Gastroesophageal sphincter (tissue), 4 donors: Measurements from ENCODE around the gene FBXW12. TPM values are rescaled to one million over a fixed set of nuclear protein-coding genes. Genes with fewer than 3 reads are reported as not detected.

Experiments used
- ATAC-seq: fragments of 150-250 bp; one replicate; pipeline ENCODE4 v1.9.1; 2016; ENCODE audit warnings: mild to moderate bottlenecking, moderate library complexity
- H3K27ac ChIP-seq, 4 donors: fragments of 200-600 bp; sonication (generic) in 3 of 4; 1 replicate in 3 of 4; 2 replicates in 1 of 4; pipeline ENCODE4 v1.5.1; 2016 to 2019
- H3K27me3 ChIP-seq: fragments of 200-600 bp; sonication (generic); one replicate; pipeline ENCODE4 v1.5.1; 2019
- H3K36me3 ChIP-seq, 2 donors: fragments of 200-600 bp; sonication (generic); one replicate each; pipeline ENCODE4 v1.5.1; 2019; ENCODE audit warnings: control low read depth in 1 of 2
- H3K4me1 ChIP-seq, 3 donors: fragments of 200-600 bp; sonication (generic); 1 replicate in 2 of 3; 2 replicates in 1 of 3; pipeline ENCODE4 v1.5.1; 2016 to 2019; ENCODE audit warnings: control low read depth in 2 of 3
- H3K4me3 ChIP-seq, 2 donors: fragments of 200-600 bp; sonication (generic); one replicate each; pipeline ENCODE4 v1.5.1; 2019; ENCODE audit warnings: mild to moderate bottlenecking in 1 of 2, moderate library complexity in 1 of 2
- H3K9me3 ChIP-seq, 3 donors: fragments of 200-600 bp; sonication (generic); one replicate each; pipeline ENCODE4 v1.5.1; 2017 to 2019; ENCODE audit warnings: control low read depth in 2 of 3
- CTCF ChIP-seq, 4 experiments: fragments of 200-600 bp in 2 of 4; fragments of 450-650 bp in 2 of 4; sonication (generic) in 1 of 4; IDR thresholded peaks; one replicate each; pipeline ENCODE4 v1.5.1; 2017 to 2019; ENCODE audit warnings: antibody characterized with exemption in 4 of 4, mild to moderate bottlenecking in 2 of 4, moderate library complexity in 2 of 4
- EP300 ChIP-seq: sonication (generic); formaldehyde crosslinking; IDR thresholded peaks from one replicate; pipeline ENCODE4 v1.6.1; 2017; ENCODE audit warnings: antibody characterized with exemption, mild to moderate bottlenecking
- POLR2A ChIP-seq, 2 donors: fragments of 450-650 bp; IDR thresholded peaks; one replicate each; pipeline ENCODE4 v1.6.1; 2017; ENCODE audit warnings: antibody characterized with exemption in 2 of 2, mild to moderate bottlenecking in 2 of 2, moderate library complexity in 1 of 2
- POLR2AphosphoS5 ChIP-seq: sonication (generic); formaldehyde crosslinking; IDR thresholded peaks from one replicate; pipeline ENCODE4 v1.6.1; 2017; ENCODE audit warnings: antibody characterized with exemption
- WGBS, 2 donors: methylation state at CpG; one replicate each; pipeline ENCODE4 v1.1.5; 2018; ENCODE audit warnings: low coverage in 1 of 2; 5-methylcytosine and 5-hydroxymethylcytosine counted together
- total RNA-seq, 4 donors: library from RNA; depleted of rRNA; stranded (reverse); fragments of >200 nt; gene quantifications; one replicate each; pipeline ENCODE4 v1.1.0, GENCODE V29; 2016

The FBXW12 gene
- total RNA-seq, 4 donors from 2014 or later: not detected

GRCh38 chr3:48431224-48432029 lies 59.4 kb downstream of the FBXW12 start:
- Histone ChIP-seq H3K27ac (peak overlapping the region; percentile 88 to 99 (median 97)), H3K4me3 (no peak overlapping the region), H3K9me3 (no peaks in the 10 kb centered on the region), H3K27me3 (no peaks in the 10 kb centered on the region), H3K4me1 (peaks cover 6 to 78% (median 35%) of the 10 kb centered on the region in 3 donors), H3K36me3 (peaks cover 0 to 13% of the 10 kb centered on the region in 2 donors)
- TF ChIP-seq EP300 (no peak), POLR2A (IDR thresholded peaks at IDR 0.05) (no peak), POLR2AphosphoS5 (no peak), CTCF (IDR thresholded peaks at IDR 0.05) (no peak)
- 69% methylated on average over 5 of the region's 8 CpGs; no CpG with 5 or more reads in 1 of the 2 donors for WGBS, 2 donors
- no peak for ATAC-seq

- Histone ChIP-seq H3K4me3 (peak overlapping the region in 1 of 2 donors; percentile 15), H3K27ac (peak overlapping the region in 3 of 4 donors; percentile 86 to 99 (median 98)), H3K9me3 (no peaks in the 10 kb centered on the region), H3K36me3 (peaks cover 0 to 13% of the 10 kb centered on the region in 2 donors), H3K27me3 (no peaks in the 10 kb centered on the region), H3K4me1 (peaks cover 6 to 67% (median 31%) of the 10 kb centered on the region in 3 donors)
- TF ChIP-seq EP300: no peak
- no peak for TF ChIP-seq POLR2AphosphoS5
- TF ChIP-seq CTCF (IDR thresholded peaks at IDR 0.05): no peak
- TF ChIP-seq POLR2A (IDR thresholded peaks at IDR 0.05): no peak
- ATAC-seq: no peak
- 80 to 86% methylated on average over 1 of the region's 16 CpGs for WGBS, 2 donors
These were observed 60.7 kb downstream of the FBXW12 start for GRCh38 chr3:48432411-48433371.

- no peak for TF ChIP-seq EP300
- TF ChIP-seq POLR2AphosphoS5: peak; percentile 67
- Histone ChIP-seq H3K4me3 (peak overlapping the region in 1 of 2 donors; percentile 15), H3K4me1 (peaks cover 6 to 58% (median 28%) of the 10 kb centered on the region in 3 donors), H3K36me3 (peaks cover 0 to 13% of the 10 kb centered on the region in 2 donors), H3K27ac (peak overlapping the region; percentile 69 to 99 (median 92)), H3K27me3 (no peaks in the 10 kb centered on the region), H3K9me3 (no peaks in the 10 kb centered on the region)
- peak; percentile 43 for ATAC-seq
- 35 to 40% methylated on average over 1 to 9 of the region's 12 CpGs for WGBS, 2 donors
These were observed 61.6 kb downstream of the FBXW12 start for GRCh38 chr3:48433472-48434118.

GRCh38 chr3:48434591-48435222 lies 62.7 kb downstream of the FBXW12 start:
- Histone ChIP-seq H3K36me3 (peaks cover 0 to 13% of the 10 kb centered on the region in 2 donors), H3K4me1 (peaks cover 6 to 66% (median 31%) of the 10 kb centered on the region in 3 donors), H3K4me3 (no peak overlapping the region), H3K27ac (peak overlapping the region; percentile 69 to 99 (median 92)), H3K9me3 (no peaks in the 10 kb centered on the region), H3K27me3 (no peaks in the 10 kb centered on the region)
- TF ChIP-seq CTCF (IDR thresholded peaks at IDR 0.05) (no peak), POLR2AphosphoS5 (no peak), POLR2A (IDR thresholded peaks at IDR 0.05) (no peak), EP300 (no peak)
- ATAC-seq: no peak
- 30 to 40% methylated on average over 2 to 7 of the region's 15 CpGs for WGBS, 2 donors
